ENCODE measurements around the gene CYP2E1.
"Not testable (repeated sequence)": the region's sequence is repeated elsewhere in the genome, so short reads cannot be mapped to it uniquely, and the experiment has no call there.

CYP2E1 gene

DNA sequence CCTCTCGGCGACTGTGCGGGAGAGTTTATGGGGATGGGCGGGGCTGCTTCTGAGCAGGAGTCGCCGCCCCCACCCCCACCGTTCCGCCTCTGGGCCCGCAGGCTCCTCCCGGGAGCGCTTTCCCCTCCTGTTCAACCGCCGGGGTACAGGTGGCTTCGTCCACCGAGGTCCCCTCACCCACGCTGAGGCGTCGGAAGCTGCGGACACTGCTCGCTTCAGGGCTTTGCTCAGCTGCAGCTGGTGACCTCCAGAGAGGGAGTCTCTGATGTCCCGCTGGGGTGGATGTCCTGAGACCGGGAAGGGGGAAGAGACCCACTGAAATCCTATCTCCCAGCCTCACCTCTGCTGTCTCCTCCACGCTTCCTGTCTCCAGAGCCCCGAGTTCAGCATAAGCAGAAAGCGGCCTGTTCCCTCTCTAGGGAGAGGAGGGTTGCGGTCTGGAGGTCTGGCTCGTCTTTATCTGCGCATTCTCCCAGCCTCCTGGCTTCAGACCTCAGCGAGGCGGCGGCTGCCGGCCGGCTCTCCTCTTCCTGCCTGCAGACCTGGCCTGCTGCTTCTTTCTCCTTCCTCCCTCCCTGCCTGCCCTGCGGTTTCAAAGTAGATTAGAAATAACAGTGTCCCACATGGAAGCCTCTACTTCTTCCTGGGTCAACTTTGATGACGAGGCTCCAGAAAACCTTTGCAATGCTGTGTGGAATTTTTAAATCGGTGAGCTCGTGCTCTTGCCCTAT, 1.8 kb downstream of the CYP2E1 start:
- no peak for DNase-seq

DNA sequence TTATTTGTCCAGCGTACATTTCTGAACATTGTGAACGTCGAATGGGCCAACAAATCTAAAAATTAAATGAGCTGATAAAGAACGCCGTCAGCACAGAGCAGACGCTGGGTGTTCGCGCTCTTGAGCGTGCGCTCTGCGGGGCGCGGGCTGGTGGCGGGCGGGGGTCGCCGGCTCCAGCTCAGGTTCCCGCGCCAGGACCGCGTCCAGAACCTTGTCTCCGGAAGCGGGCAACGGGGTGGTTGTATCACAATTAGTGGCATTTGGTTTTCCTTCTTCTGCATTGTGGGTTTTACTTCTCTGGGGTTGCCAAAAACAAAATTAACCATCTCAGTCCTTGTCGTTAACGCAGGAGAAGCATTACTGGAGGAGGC, 2.4 kb downstream of the CYP2E1 start:
- no peak for DNase-seq

DNA sequence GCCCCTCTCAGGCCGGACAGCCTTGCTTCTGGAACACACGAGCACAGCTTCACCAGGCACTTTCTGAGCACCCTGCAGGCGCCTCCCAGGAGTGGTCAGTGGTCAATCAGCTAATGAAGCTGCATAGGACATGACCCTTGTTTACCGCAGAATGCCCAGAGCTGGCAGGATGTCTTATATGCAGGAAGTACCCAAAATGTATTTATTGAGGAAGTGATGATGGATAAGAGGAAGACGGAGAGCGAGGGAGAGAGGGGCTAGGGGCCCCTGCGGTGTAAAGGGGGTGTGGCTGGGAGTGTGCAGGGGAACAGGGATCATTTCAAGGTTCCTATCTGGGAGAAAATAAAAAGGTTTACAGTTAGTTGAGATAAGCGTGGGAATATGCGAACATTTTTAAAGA, 3.3 kb downstream of the CYP2E1 start:
- no peak for DNase-seq

DNA sequence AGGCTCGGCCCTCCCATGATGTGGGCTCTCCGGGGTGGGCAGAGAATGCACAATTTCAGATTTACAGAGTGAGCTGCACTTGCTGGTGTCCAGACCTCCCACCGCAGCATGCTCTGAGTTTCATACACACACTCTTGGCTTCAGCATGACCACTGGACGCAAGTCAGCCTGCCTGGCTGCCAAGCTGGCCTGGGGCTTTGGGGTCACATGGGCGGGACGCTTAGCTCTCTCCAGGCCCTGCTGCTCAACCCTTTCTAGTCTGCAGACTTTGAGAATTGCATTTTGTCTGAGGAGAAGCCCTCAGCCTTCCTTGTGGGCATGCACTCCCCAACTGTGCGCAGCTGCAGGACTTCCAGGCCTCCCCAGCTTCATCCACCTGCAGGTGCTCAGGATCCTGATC, 5.7 kb downstream of the CYP2E1 start:
- DNase-seq, result no peak

DNA sequence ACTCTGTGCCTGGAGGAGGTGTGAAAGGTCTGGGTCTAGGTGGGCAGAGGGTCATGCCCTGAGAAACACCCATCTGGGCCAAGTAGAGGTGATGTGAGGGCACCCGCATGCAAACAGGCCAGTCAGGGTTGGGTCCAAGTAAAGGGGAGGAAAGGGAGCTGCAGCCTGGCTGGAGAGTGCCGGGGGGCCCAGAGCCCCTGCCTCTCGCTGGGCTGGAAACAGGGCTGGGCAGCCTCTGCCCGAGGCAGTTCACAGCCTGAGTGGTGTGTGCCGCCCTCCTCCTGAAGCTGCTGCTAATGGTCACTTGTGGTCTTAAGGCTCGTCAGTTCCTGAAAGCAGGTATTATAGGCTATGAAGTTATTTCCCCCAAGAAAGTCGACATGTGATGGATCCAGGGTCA, 7.3 kb downstream of the CYP2E1 start:
- DNase-seq, result no peak

DNA sequence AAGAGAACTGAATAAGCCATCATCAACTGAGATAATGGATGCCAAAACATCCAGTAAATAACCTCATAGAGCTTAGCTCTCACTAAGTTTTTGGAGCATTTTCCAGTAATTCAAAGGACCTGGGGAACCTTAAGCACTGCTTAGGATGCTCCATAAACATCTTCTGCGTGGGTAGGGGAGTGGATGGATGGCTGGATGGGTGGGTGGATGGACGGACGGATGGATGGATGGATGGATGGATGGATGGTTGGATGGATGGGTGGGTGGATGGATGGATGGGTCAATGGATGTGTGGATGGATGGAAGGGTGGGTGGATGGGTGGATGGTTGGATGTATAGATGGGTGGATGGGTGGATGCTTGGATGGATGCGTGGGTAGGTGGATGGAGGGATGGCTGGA, 9.0 kb downstream of the CYP2E1 start:
- DNase-seq, result no peak

DNA sequence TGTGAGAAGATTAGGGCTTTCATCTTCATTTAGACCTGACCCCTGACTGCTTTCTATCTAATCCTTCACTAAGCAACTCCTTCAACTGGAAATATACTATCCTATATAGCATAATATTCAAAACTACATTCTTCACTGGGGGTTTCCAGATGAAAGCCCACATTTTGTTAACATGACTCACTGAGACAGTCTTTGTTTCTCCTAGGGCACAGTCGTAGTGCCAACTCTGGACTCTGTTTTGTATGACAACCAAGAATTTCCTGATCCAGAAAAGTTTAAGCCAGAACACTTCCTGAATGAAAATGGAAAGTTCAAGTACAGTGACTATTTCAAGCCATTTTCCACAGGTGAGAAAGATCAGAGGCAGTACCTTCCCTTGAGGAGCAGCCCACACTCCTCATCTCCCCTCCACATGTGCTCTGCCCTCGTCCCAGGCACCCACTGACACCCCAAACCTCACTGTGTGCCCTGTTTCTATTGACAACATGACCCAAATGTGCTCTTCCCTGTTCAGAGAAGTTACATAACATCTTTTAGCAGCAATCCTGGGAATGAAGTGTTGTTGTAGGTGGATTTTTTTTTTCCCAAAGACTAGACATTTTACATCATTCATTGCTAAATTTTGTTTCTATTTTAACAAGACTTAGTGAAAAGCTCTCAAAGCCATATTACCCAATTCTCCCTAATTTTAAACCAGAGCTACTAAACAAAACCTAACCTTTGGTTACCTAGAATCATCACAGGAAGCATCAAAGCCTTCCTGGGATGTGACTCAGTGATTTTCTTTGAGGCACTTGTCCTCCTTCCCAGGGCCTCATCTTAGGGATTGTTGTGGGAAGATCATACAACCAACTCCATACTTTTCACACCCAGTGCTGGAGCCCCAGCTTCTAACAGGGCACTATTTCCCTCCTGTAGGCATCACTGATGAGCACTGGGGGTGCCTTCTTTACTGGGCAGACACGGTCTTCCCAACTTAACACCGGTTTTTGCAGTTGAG, 10.7 kb downstream of the CYP2E1 start:
- no peak for DNase-seq

DNA sequence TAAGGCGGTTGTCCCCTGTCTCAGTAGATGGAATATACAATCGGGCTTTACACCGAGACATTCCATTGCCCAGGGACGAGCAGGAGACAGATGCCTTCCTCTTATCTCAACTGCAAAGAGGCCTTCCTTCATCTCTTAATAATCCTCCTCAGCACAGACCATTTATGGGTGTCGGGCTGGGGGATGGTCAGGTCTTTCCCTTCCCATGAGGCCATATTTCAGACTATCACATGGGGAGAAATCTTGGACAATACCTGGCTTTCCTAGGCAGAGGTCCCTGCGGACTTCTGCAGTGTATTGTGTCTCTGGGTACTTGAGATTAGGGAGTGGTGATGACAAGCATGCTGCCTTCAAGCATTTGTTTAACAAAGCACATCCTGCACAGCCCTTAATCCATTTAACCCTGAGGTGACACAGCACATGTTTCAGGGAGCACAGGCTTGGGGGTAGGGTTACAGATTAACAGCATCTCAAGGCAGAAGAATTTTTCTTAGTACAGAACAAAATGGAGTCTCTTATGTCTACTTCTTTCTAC, 14.3 kb downstream of the CYP2E1 start:
- DNase-seq, result not testable (repeated sequence)

DNA sequence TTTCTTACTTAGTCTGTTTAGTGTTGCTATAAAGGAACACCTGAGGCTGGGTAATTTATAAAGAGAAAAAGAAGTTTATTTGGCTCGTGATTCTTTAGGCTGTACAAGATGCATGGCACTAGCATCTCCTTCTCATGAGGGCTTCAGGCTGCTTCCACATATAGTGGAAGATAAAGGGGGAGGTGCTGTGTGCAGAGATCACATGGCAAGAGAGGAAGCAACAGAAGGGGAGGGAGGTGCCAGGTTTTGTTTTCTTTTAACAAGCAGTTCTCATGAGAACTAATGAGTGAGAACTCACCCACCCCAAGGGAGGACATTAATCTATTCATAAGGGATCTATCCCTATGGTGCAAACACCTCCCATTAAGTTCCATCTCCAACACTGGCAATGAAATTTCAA, 17.3 kb downstream of the CYP2E1 start:
- no peak for DNase-seq

DNA sequence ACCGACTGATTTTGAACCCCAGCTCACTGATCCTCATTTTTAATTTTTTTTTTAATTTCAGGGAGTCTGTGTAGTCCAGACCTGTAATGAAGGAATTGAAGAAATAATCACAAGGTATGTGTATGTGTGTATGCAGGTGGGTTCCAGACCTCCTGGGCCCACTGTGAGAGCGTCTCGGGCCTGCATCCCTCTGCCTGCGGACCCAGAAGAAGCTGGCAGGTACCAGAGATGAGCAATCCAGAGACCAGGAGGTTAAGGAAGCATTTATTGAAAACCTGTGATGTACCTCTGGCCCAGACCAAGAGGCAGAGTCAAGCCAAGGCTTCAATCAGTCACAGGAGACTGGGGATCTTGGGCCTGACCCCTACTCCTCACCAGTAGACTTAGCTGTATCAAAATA, 27.4 kb downstream of the CYP2E1 start:
- no peak for DNase-seq

DNA sequence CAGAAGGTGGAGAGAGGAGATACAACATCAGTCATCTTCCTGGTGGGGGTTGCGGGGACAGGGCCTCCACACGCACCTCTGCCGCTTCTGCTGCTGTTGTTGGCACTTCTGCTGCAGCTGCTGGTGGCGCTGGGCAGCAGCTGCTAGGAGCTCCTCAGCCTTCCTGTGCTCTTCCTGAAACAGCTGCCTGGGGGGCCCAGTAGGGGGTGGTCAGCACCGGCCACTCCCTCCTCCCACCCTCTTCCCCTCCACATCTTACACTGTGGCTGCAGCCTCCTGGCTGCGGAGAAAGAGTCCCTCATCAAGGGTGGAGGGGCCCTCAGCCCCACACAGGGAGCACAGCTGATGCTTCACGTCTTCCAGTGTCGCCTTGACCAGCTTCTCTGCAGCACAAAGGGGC, 28.4 kb downstream of the CYP2E1 start:
- DNase-seq, result no peak

DNA sequence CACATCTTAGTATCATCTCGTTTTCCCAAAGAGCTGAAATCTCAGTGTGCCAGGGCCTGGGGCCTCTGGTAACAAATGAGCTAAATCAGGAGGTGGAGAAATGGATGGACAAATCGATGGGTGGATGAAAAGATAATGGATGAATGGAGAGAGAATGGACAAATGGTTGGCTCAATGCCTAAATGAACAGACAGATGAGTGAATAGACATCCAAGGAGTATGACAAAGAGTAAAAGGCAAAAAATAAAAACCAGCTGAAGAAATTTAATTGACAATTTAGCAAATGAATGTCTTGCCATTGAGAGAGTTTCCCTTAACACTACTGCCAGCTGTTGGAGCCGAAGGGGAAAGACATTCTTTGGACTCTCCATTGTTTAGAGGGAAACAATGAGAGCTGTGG, 30.2 kb downstream of the CYP2E1 start:
- no peak for DNase-seq

DNA sequence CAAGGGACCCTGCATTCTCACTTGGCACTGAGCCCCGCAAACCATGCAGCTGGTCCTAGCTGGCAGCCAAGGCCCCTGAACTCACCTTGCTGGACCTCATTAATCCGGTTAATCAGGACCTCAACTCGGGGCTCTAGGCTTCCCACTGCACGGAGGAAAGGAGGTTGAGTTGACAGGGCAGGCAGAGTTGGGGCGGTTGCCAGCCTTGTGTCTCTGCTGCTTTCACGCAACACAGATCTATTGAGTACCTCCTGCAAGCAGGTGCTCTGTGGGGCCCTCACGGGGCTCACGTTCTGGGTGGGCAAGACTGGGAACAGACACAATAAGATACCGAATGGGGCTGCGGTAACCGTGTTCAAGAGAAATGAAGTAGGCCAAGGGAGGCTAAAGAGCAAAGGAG, 32.1 kb downstream of the CYP2E1 start:
- no peak for DNase-seq

DNA sequence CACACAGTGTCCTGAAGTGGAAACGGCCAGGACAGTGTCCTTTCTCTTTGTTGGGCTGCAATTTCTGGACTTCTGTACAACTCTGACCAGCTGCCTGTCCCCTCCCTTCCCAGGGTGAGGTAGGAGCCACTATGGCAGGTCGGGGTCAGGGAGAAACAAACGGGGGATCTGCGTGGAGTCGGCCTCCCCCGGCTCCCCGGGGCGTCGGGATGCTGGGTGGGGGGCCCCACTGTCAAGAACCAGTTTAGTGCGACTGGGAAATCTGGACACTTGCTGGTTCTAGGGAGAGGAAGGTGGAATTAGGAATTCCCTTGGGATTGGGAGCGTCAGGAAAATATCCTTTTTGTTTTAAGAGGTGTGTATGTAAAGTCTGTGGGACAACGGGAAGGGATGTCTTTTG, 37.7 kb downstream of the CYP2E1 start:
- no peak for DNase-seq

DNA sequence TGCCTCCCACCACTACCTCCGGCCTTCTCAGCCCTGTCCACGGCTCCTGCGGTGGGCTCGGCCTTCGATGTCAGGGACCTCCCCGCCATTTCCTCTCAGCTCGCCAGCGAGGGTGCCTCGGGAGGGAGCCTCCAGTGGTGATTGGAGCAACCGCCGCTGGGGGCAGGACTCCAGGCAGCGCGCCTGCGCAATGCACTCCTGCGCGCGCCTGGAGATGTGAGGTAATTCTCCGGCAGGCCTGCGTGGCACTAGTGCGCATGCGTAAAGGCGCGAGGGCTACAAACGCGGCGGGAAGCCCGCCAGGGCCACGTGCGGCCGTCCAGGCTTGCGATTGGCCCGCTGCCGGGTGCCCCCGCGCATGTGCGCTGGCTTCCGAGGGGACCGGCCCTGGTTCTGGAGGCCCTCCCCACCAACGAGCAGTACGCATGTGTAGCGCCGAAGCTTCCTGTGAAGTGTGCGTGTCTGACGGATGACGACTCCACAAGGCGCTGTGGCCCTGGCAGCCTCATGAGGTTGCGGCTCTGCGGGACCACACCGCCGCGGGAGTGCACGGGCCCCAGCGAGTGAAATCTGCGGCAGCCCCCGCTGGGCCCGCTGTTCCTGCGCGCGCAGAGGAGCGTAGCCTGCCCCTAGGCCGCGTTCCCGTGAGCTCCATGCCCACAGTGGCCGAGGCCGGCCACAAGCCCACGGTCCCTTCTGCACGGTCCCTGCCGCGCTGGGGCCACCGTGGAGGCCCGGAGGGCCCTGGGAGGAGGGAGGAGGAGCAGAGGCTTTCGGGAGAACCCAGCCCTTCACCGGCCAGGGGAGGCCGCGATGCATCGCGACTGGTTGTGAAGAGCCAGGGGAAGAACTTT, 38.5 kb downstream of the CYP2E1 start, which contains the start of gene SYCE1:
TSS of gene SYCE1 (minus strand) at position 143 of the 854 bp plus-strand sequence. CDS start at position 89, 54 bp downstream.
- DNase-seq, result no peak

DNA sequence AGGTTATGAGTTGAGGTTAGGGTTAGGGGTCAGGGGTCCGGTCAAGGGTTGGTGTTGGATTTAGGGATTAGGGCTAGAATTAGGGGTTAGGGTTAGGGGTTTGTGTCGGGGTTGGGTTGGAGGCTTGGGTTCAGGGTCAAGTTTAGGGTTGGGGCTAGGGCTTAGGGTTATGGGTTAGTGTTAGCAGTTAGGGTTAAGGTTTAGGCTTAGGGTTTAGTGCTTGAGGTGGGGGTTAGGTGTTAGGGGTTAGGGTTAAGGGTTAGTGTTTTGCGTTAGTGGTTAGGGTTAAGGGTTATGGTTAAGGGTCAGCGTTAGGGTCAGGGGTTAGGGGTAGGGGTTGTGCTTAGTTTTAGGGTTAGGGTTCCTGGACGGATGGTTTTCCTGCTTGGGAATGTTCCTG, 40.0 kb downstream of the CYP2E1 start:
- no peak for DNase-seq

DNA sequence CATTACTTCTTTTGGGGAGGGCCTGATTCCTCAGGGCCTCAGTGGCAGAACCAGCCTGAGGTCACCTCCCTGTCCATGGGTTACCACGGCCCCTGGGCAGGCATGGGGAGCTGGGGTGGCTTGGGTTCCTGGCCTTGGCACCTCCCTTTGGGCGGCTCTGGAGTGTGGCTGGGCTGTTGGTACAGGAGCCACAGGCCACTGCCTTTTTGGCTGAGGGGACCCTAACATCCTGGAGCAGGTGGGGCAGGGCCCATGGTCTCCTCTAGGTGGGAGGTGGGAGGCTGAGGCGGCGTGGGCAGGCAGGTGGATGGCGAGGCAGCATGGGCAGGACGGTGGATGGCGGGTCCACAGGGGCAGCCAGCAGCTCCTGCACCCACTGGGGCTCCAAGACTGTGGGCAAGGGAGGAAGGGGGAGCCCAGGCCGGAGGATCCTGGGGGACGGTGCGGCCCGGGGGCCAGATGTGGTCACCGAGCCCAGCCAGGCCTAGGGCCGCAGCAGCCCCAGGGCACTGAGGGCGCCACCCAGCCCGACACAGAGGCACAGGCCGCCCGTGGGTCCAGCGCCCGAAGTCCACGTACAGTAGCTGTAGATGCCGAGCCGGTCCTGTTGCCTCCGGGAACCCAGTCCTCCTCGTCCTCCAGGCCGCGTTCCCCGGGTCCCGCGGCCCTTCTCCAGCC, 40.6 kb downstream of the CYP2E1 start:
- no peak for DNase-seq

DNA sequence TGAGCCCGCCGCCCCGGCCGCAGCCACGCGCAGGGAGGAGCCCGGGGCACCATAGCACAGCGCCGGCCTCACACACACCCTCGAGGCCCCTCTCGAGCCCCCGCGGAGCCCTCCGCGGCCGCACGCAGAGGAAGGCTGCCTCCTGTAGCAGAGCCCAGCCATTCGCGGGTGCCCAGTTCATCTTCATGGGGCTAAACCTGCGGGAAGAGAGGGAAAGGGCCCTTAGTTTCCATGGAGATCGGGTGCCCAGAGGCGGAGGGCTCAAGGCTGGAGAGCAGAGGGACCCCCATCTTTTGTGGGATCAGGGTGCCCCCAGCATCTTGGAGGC, 41.1 kb downstream of the CYP2E1 start:
- no peak for DNase-seq

DNA sequence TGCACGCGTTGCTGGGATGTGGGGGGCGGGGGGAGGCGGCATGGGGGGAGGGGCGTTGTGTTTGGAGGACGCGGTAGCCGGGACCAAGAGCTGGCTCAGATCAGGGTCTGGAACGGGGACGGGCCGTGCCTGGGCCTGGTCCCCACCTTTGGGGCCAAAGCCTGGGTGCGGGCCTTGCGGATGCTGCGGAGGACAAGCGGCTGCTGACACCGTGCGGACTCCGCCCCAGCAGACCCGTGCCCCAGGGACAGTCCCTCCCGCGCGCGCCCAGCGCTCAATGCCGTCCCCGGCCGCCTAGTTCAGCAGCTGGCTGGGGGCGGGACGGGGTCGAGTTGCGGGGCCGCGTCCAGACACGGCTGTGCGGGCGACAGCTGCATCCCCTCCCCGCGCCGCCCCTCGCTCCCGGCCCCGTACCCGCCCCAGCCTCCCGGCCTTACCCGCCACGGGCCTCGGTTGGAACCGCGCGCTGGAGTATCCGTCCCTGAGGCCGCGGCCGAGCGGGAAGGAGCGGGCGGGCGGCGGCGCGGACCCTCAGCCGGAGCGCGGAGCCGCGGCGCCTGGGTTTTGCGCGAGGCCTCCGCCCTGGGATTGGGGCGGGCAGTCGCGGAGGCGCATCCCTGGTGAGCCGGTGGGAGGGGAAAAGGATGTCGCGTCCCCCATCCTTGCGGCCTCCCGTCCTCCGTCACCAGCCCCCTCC, 41.8 kb downstream of the CYP2E1 start:
- not testable (repeated sequence) for DNase-seq

DNA sequence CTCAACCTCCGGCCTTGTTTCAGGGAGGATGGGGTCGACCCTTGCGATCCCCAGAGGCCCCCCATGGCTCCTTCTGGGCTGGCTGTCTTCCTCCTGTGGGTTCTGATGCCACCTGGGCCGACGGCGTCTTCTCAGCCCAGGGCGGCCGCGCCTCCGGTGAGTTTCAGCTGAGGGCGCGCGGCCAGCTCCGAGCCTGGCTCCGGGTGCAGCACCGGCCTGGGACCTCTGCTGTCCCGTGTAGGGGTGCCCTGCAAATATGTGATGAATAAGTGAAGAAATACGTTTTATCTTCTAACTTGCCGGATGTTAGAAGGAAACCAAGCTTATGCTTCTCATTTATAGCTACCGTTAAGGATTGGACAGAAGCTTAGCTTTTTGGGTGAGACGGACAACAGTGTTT, 42.6 kb downstream of the CYP2E1 start:
- DNase-seq, result not testable (repeated sequence)

DNA sequence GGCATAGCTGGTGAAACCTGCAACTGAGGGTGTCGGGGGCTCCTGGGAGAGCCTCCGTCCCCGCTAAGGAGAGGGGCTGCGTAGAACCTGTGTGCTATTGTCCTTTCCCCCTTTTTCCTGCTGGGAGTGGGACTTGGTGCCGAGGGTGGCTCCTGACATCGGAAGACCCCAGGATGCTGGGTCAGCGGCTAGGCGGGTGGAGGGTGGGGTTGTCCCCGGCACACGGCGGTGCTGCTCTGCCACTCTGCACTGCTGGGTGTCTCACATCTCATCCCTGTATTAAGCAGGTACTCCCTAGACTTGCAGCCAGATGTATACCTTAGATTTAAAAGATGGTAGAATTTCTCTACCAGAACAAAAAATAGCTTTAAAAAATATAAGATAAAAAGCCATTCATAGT, 44.9 kb downstream of the CYP2E1 start:
- not testable (repeated sequence) for DNase-seq

DNA sequence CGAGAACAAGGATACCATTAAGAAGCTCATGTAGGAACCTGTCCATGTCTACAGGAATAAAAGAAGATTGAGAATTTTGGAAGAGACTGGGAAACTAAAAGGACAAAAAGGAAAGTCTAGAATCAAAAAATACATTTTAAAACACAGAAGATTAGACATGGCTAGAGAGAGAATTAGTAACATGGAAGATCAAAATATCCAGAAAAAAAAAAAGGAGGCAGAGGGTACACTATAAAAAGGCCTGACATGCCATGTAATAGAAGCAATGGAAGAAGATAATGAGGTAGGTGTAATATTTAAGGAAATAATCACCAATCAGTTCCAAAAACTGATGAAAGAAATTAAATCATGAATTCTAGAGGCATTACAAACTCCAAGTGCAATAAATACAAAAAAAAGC, 46.3 kb downstream of the CYP2E1 start:
- DNase-seq, result not testable (repeated sequence)

Data from NCI-H345 (cell line).